Measurements from ENCODE around the gene CDKL2.

DNA sequence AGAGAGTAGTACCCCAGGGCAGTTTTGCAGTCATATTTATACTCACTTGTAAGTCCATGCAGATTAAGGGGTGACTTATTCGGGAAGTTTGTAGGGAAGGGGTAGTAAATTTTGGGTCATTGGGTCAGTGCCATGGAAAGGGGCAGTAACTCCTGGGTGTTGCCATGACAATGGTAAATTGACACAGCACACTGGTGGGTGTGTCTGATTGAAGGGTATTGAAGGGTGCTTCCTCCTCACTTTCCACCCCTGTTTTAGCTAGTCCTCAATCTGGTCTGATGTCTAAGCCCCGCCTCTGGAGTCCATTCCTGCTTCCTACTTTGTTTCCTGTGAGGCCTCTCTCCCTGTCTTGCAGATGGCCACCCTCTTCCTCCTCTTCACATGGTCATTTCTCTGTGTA lies 62.6 kb downstream of the CDKL2 start:
- TF ChIP-seq EZH2 (IDR thresholded peaks at IDR 0.05; ENCODE audit: insufficient read depth, poor library complexity, severe bottlenecking), result no peak
- no peak for TF ChIP-seq EZH2phosphoT487 (IDR thresholded peaks at IDR 0.05; ENCODE audit: insufficient read depth, low read depth)
